SK-N-SH treated with all-trans-retinoic acid at 6 μM for 48 hours (cell line): ENCODE results near the gene SNX13.
"Not testable (repeated sequence)": the region's sequence is repeated elsewhere in the genome, so short reads cannot be mapped to it uniquely, and the experiment has no call there.

ENCODE experiments used
- ATAC-seq: fragments of 200-7000 bp; cut with Tn5 transposase; 3 replicates; pipeline ENCODE4 v1.9.1; 2020; ENCODE audit warnings: mild to moderate bottlenecking, moderate library complexity
- ARNTL ChIP-seq: fragments of 450-650 bp; formaldehyde crosslinking; IDR thresholded peaks from 2 replicates; pipeline ENCODE4 v1.5.0; 2020; ENCODE audit warnings: low read depth, mild to moderate bottlenecking, moderate library complexity, borderline replicate concordance
- BACH2 ChIP-seq: fragments of 250-450 bp; sonication (Bioruptor Pico); IDR thresholded peaks from 2 replicates; pipeline ENCODE4 v1.9.0; 2021; ENCODE audit warnings: mild to moderate bottlenecking, borderline replicate concordance
- CSDC2 ChIP-seq: fragments of 250-450 bp; sonication (Bioruptor Pico); IDR thresholded peaks from 2 replicates; pipeline ENCODE4 v1.5.0; 2020; ENCODE audit warnings: mild to moderate bottlenecking, moderate library complexity
- ESRRG ChIP-seq: fragments of 250-450 bp; sonication (Bioruptor Pico); IDR thresholded peaks from 2 replicates; pipeline ENCODE4 v1.6.1; 2021; ENCODE audit warnings: mild to moderate bottlenecking
- GLIS3 ChIP-seq: fragments of 250-450 bp; sonication (Bioruptor Pico); IDR thresholded peaks from 2 replicates; pipeline ENCODE4 v1.5.0; 2020; ENCODE audit warnings: mild to moderate bottlenecking, moderate library complexity
- ISL1 ChIP-seq: fragments of 250-450 bp; sonication (Bioruptor Pico); IDR thresholded peaks from 2 replicates; pipeline ENCODE4 v2.1.2; 2022; ENCODE audit warnings: mild to moderate bottlenecking, moderate library complexity
- OSR1 ChIP-seq: fragments of 250-450 bp; sonication (Bioruptor Pico); IDR thresholded peaks from 2 replicates; pipeline ENCODE4 v1.8.0; 2022; ENCODE audit warnings: moderate library complexity, mild to moderate bottlenecking, inconsistent platforms
- RARB ChIP-seq: fragments of 250-450 bp; sonication (Bioruptor Pico); IDR thresholded peaks from 2 replicates; pipeline ENCODE4 v1.8.0; 2021; ENCODE audit warnings: mild to moderate bottlenecking, moderate library complexity
- TCF4 ChIP-seq: fragments of 250-450 bp; sonication (Bioruptor Pico); IDR thresholded peaks from 2 replicates; pipeline ENCODE4 v1.8.0; 2021; ENCODE audit warnings: mild to moderate bottlenecking, moderate library complexity, borderline replicate concordance
- ZC3H10 ChIP-seq: fragments of 250-450 bp; sonication (Bioruptor Pico); IDR thresholded peaks from 2 replicates; pipeline ENCODE4 v1.5.1; 2021; ENCODE audit warnings: mild to moderate bottlenecking, moderate library complexity
- ZFP3 ChIP-seq: fragments of 250-450 bp; sonication (Bioruptor Pico); IDR thresholded peaks from 2 replicates; pipeline ENCODE4 v1.5.0; 2020; ENCODE audit warnings: mild to moderate bottlenecking, moderate library complexity
- ZNF70 ChIP-seq: fragments of 450-650 bp; formaldehyde crosslinking; IDR thresholded peaks from 2 replicates; pipeline ENCODE4 v1.5.0; 2020; ENCODE audit warnings: mild to moderate bottlenecking, moderate library complexity
- ZNF8 ChIP-seq: fragments of 450-650 bp; formaldehyde crosslinking; IDR thresholded peaks from 2 replicates; pipeline ENCODE4 v1.5.0; 2020; ENCODE audit warnings: mild to moderate bottlenecking, moderate library complexity
- TF ChIP-seq, protein P1 (sequence below): fragments of 250-450 bp; sonication (Bioruptor Pico); IDR thresholded peaks from 2 replicates; pipeline ENCODE4 v1.8.0; 2020; ENCODE audit warnings: mild to moderate bottlenecking, moderate library complexity, borderline replicate concordance
- TF ChIP-seq, protein P2 (sequence below): fragments of 250-450 bp; sonication (Bioruptor Pico); IDR thresholded peaks from 2 replicates; pipeline ENCODE4 v1.8.0; 2021; ENCODE audit warnings: low read depth, mild to moderate bottlenecking, moderate library complexity, borderline replicate concordance
- TF ChIP-seq, protein P3 (sequence below): fragments of 250-450 bp; sonication (Bioruptor Pico); IDR thresholded peaks from 2 replicates; pipeline ENCODE4 v1.5.0; 2020; ENCODE audit warnings: mild to moderate bottlenecking, moderate library complexity

SNX13 gene

DNA sequence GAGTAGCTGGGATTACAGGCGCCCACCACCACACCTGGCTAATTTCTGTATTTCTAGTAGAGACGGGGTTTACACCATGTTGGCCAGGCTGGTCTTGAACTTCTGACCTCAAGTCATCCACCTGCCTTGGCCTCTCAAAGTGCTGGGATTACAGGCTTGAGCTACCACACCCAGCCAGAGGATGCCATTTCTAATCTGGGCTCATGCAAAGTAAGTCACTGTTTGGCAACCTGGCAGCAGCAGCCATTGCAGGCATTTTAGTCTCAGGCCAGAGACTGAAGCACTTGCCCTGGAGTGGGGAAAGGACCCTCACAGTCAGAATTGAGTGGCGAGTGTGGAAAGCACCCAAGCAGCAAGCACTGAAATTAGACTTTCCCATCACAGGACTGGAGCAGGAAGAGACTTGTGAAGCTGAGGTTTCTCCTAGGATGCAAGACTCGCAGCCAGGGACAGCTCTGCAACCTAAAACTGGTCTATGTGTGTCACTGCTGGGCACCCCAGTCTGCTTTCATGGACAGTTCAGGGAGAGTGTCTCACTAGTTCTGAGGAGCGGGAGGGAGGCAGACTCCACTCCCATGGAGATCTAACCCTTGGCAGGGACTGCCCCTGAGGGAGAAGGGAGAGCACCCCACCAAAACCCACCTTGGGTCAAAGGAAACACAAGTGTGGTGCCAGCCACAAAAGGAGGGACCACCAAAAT lies 27.6 kb downstream of the SNX13 start:
- ATAC-seq = no peak
- TF ChIP-seq, protein P1, sequence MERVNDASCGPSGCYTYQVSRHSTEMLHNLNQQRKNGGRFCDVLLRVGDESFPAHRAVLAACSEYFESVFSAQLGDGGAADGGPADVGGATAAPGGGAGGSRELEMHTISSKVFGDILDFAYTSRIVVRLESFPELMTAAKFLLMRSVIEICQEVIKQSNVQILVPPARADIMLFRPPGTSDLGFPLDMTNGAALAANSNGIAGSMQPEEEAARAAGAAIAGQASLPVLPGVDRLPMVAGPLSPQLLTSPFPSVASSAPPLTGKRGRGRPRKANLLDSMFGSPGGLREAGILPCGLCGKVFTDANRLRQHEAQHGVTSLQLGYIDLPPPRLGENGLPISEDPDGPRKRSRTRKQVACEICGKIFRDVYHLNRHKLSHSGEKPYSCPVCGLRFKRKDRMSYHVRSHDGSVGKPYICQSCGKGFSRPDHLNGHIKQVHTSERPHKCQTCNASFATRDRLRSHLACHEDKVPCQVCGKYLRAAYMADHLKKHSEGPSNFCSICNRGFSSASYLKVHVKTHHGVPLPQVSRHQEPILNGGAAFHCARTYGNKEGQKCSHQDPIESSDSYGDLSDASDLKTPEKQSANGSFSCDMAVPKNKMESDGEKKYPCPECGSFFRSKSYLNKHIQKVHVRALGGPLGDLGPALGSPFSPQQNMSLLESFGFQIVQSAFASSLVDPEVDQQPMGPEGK (CRISPR knock-in tag) = no peak
- TF ChIP-seq, protein P2, sequence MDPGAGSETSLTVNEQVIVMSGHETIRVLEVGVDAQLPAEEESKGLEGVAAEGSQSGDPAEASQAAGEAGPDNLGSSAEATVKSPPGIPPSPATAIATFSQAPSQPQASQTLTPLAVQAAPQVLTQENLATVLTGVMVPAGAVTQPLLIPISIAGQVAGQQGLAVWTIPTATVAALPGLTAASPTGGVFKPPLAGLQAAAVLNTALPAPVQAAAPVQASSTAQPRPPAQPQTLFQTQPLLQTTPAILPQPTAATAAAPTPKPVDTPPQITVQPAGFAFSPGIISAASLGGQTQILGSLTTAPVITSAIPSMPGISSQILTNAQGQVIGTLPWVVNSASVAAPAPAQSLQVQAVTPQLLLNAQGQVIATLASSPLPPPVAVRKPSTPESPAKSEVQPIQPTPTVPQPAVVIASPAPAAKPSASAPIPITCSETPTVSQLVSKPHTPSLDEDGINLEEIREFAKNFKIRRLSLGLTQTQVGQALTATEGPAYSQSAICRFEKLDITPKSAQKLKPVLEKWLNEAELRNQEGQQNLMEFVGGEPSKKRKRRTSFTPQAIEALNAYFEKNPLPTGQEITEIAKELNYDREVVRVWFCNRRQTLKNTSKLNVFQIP (CRISPR knock-in tag) = no peak

GRCh38 chr7:17912050-17912449 lies 28.2 kb downstream of the SNX13 start:
- TF ChIP-seq ZFP3 (CRISPR knock-in tag) = no peak
- no peak for TF ChIP-seq TCF4 (CRISPR knock-in tag)
- TF ChIP-seq ISL1 (CRISPR knock-in tag) = no peak
- TF ChIP-seq ARNTL (CRISPR knock-in tag) = no peak
- no peak for TF ChIP-seq CSDC2 (CRISPR knock-in tag)
- no peak for TF ChIP-seq ESRRG (CRISPR knock-in tag)
- TF ChIP-seq OSR1 (CRISPR knock-in tag) = no peak
- TF ChIP-seq, protein P3, sequence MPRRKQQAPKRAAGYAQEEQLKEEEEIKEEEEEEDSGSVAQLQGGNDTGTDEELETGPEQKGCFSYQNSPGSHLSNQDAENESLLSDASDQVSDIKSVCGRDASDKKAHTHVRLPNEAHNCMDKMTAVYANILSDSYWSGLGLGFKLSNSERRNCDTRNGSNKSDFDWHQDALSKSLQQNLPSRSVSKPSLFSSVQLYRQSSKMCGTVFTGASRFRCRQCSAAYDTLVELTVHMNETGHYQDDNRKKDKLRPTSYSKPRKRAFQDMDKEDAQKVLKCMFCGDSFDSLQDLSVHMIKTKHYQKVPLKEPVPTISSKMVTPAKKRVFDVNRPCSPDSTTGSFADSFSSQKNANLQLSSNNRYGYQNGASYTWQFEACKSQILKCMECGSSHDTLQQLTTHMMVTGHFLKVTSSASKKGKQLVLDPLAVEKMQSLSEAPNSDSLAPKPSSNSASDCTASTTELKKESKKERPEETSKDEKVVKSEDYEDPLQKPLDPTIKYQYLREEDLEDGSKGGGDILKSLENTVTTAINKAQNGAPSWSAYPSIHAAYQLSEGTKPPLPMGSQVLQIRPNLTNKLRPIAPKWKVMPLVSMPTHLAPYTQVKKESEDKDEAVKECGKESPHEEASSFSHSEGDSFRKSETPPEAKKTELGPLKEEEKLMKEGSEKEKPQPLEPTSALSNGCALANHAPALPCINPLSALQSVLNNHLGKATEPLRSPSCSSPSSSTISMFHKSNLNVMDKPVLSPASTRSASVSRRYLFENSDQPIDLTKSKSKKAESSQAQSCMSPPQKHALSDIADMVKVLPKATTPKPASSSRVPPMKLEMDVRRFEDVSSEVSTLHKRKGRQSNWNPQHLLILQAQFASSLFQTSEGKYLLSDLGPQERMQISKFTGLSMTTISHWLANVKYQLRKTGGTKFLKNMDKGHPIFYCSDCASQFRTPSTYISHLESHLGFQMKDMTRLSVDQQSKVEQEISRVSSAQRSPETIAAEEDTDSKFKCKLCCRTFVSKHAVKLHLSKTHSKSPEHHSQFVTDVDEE (CRISPR knock-in tag) = no peak
- no peak for ATAC-seq

DNA sequence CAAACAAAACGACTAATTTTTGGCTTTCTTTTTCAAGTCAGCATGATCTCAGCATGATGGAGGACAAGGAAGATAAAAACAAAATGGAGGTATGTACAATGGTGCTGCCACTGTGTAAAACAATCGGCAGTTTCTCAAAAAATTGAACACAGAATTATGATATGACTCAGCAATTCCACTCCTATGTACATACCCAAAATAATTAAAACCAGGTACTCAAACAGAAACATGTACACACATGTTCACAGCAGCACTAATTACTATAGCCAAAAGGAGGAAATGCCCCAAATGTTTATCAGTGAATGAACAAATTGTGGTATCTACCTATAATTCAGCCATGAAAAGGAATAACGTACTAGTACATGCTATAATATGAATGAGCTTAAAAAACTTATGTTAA lies 29.9 kb downstream of the SNX13 start:
- TF ChIP-seq ZNF70 (CRISPR knock-in tag) (no peak), BACH2 (CRISPR knock-in tag) (no peak; the same call in 1 of the 2 replicates), GLIS3 (CRISPR knock-in tag) (no peak), RARB (CRISPR knock-in tag) (no peak), ZC3H10 (no peak), CSDC2 (CRISPR knock-in tag) (no peak)
- TF ChIP-seq, protein P2 (CRISPR knock-in tag) = no peak
- TF ChIP-seq, protein P1 (CRISPR knock-in tag) = no peak
- ATAC-seq = no peak

DNA sequence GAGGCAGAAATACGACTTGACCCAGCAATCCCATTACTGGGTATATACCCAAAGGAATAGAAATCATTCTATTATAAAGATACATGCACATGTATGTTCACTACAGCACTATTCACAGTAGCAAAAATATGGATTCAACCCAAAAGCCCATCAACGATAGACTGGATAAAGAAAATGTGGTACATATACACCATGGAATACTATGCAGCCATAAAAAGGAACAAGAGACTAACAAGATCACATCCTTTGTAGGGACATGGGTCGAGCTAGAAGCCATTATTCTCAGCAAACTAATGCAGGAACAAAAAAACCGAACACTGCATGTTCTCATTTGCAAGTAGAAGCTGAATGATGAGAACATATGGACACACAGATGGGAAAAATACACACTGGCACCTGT lies 31.0 kb downstream of the SNX13 start:
- peak; percentile 69 for TF ChIP-seq ZNF8 (CRISPR knock-in tag)
- ATAC-seq = not testable (repeated sequence)
